Activated T-cell treated with anti-CD3 and anti-CD28 coated beads, Interleukin-2, amount 50 U/mL, for 24 hours (primary cell): ENCODE data around the gene ZNF888.
"Not testable (repeated sequence)": the region's sequence is repeated elsewhere in the genome, so short reads cannot be mapped to it uniquely, and the experiment has no call there.

Experiments used
- DNase-seq: peaks from one replicate; pipeline ENCODE4 v3.0.0-alpha.2; 2020
- H3K27ac Mint-ChIP-seq: 2 replicates; pipeline ENCODE4 v1.8.0; 2020; ENCODE audit warnings: mild to moderate bottlenecking, mixed read lengths
- H3K27me3 Mint-ChIP-seq: 2 replicates; pipeline ENCODE4 v1.8.0; 2020; ENCODE audit warnings: mixed read lengths
- H3K36me3 Mint-ChIP-seq: 2 replicates; pipeline ENCODE4 v1.8.0; 2020; ENCODE audit warnings: low read depth, mixed read lengths
- H3K4me1 Mint-ChIP-seq: 2 replicates; pipeline ENCODE4 v1.8.0; 2020; ENCODE audit warnings: low read depth, mixed read lengths
- H3K4me3 Mint-ChIP-seq: 2 replicates; pipeline ENCODE4 v1.8.0; 2020; ENCODE audit warnings: mild to moderate bottlenecking, moderate library complexity, mixed read lengths
- H3K9me3 Mint-ChIP-seq: 2 replicates; pipeline ENCODE4 v1.8.0; 2020; ENCODE audit warnings: mixed read lengths

The ZNF888 gene

GRCh38 chr19:52923778-52924593 lies 758 bp upstream of the ZNF888 start:
- Mint-ChIP-seq H3K36me3 (peaks cover 51% of the 10 kb centered on the region), H3K4me3 (peak overlapping the region; percentile 85), H3K27ac (no peak overlapping the region), H3K4me1 (peaks cover 24% of the 10 kb centered on the region), H3K27me3 (peaks cover 10% of the 10 kb centered on the region), H3K9me3 (peaks cover 18% of the 10 kb centered on the region)
- DNase-seq = no peak

DNA sequence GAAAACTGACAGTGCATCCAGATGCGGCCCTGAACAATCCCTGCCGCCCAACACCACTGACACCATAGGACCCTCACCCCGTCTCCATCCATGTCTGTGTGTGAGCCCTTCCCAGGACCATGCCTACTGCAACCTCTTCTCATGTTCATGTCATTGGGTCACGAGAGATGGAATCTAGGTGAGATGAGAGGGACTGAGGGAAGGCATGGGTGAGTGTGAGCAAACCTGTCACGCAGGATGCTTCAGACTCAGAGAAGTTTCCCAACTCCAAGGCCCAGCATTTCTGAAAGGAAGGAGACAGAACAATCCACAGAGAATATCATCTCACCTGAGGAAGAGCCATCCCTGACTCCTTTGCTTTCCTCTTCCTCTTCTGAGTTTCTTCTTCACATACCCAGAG lies 5.7 kb downstream of the ZNF888 start:
- Mint-ChIP-seq H3K4me1 (peaks cover 10% of the 10 kb centered on the region), H3K4me3 (no peak overlapping the region), H3K27ac (no peak overlapping the region), H3K9me3 (peaks cover 10% of the 10 kb centered on the region), H3K36me3 (peaks cover 65% of the 10 kb centered on the region), H3K27me3 (peaks cover 9% of the 10 kb centered on the region)
- DNase-seq = no peak

DNA sequence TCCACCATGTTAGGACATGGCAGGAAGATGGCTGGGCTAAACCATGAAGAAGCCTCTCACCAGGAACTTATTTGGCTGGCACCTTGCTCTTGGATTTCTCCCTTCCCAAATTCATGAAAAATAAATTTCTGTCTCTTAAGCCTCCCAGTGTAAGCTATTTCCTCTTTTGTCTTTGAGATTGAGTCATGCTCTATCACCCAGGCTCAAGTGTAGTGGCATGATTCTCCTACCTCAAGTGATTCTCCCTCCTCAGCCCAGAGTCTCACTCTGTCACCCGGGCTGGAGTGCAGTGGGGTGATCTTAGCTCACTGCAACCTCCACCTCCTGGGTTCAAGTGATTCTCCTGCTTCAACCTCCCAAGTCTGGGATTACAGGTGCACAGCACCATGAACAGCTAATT lies 12.6 kb downstream of the ZNF888 start:
- no peaks in the 10 kb centered on the region for H3K27me3 Mint-ChIP-seq
- no peaks in the 10 kb centered on the region for H3K4me1 Mint-ChIP-seq
- no peak overlapping the region for H3K27ac Mint-ChIP-seq
- H3K4me3 Mint-ChIP-seq = no peak overlapping the region
- H3K9me3 Mint-ChIP-seq = peaks cover 37% of the 10 kb centered on the region
- no peak for DNase-seq
- peaks cover 82% of the 10 kb centered on the region for H3K36me3 Mint-ChIP-seq

DNA sequence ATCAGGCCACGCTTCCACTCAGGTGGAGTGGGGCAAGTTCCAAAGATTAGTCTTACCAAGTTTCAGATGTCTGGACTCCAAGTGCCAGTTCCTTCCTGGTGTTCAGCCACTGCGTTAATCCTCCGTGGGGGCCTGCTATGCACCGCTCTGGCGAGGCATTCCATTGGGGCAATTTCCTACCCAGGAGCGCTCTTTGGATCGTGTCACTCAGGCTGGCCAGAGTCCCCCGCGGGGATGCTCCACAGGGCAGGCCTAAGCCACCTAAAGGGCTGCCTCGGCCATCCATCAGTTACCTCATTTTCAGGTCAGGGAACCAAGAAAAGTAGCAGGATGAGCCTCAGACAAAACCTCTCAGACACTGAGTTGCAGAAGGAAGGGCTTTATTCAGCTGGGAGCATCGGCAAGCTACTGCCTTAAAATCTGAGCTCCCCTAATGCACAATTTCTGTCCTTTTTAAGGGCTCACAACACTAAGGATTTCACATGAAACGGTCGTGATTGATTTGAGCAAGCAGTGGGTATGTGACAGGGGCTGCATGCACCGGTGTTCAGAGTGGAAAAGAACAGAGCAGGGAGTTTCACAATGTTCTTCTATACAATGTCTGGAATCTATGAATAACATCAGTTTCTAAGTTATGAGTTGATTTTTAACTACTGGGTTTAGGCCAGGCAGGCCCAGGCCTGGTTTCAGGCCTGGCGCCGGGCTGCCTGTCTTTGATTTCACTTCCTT lies 19.0 kb downstream of the ZNF888 start:
- not testable (repeated sequence) for H3K4me3 Mint-ChIP-seq, DNase-seq, H3K4me1 Mint-ChIP-seq, H3K27ac Mint-ChIP-seq, H3K27me3 Mint-ChIP-seq
- H3K9me3 Mint-ChIP-seq = peaks cover 38% of the 10 kb centered on the region
- H3K36me3 Mint-ChIP-seq = peaks cover 50% of the 10 kb centered on the region

GRCh38 chr19:52901842-52902241 lies 21.4 kb downstream of the ZNF888 start:
- Mint-ChIP-seq H3K4me1 (peaks cover 17% of the 10 kb centered on the region), H3K27me3 (no peaks in the 10 kb centered on the region), H3K9me3 (peaks cover 33% of the 10 kb centered on the region), H3K36me3 (peaks cover 48% of the 10 kb centered on the region), H3K4me3 (no peak overlapping the region), H3K27ac (no peak overlapping the region)
- DNase-seq = no peak

GRCh38 chr19:52898596-52898995 lies 24.6 kb downstream of the ZNF888 start:
- Mint-ChIP-seq H3K27ac (peak overlapping the region; percentile 3), H3K36me3 (peaks cover 47% of the 10 kb centered on the region), H3K4me3 (peak overlapping the region; percentile 16), H3K9me3 (peaks cover 13% of the 10 kb centered on the region), H3K4me1 (peaks cover 21% of the 10 kb centered on the region)
- not testable (repeated sequence) for H3K27me3 Mint-ChIP-seq, DNase-seq

DNA sequence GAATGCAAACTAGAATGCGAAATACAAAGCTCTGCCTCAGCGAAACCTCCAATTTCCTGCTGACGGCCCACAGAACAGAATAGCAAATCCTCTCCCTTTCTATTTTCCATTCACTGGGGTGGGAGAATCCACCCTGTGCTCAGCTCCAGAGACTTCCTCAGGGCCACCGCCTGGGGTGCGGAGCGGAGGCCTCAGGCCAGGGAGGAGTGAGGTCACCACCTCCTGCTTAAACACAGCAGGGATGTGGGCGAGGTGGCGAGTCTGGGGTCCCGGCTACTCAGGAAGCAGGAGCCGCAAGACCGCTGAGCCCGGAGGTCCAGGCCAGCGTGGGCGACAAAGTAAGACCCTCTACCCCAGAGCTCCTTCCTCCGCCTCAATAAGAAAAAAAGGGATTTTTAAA lies 25.1 kb downstream of the ZNF888 start:
- DNase-seq = no peak
- Mint-ChIP-seq H3K4me3 (peak overlapping the region; percentile 87), H3K4me1 (peaks cover 19% of the 10 kb centered on the region), H3K36me3 (peaks cover 47% of the 10 kb centered on the region), H3K27me3 (no peaks in the 10 kb centered on the region), H3K9me3 (peaks cover 12% of the 10 kb centered on the region), H3K27ac (no peak overlapping the region)

- H3K9me3 Mint-ChIP-seq = peaks cover 16% of the 10 kb centered on the region
- peaks cover 55% of the 10 kb centered on the region for H3K36me3 Mint-ChIP-seq
- H3K4me3 Mint-ChIP-seq = peak within 1 kb of the TSS; percentile 87
- no peaks in the 10 kb centered on the region for H3K27me3 Mint-ChIP-seq
- DNase-seq = peak; percentile 93
- peak within 1 kb of the TSS; percentile 92 for H3K27ac Mint-ChIP-seq
- peaks cover 19% of the 10 kb centered on the region for H3K4me1 Mint-ChIP-seq
Observed at GRCh38 chr19:52897138-52897935, 25.9 kb downstream of the ZNF888 start, which contains the start of gene ZNF320. Gene ZNF320, minus strand, starts transcription at chr19:52897635. Its CDS starts 7,380 bp downstream, at chr19:52890255.

GRCh38 chr19:52896431-52897137 lies 26.6 kb downstream of the ZNF888 start:
- Mint-ChIP-seq H3K9me3 (peaks cover 12% of the 10 kb centered on the region), H3K27me3 (no peaks in the 10 kb centered on the region), H3K36me3 (peaks cover 62% of the 10 kb centered on the region), H3K27ac (peak overlapping the region; percentile 92), H3K4me1 (peaks cover 19% of the 10 kb centered on the region), H3K4me3 (peak overlapping the region; percentile 87)
- DNase-seq = no peak

- Mint-ChIP-seq H3K4me1 (peaks cover 2% of the 10 kb centered on the region), H3K9me3 (peaks cover 30% of the 10 kb centered on the region), H3K4me3 (no peak overlapping the region), H3K36me3 (peaks cover 90% of the 10 kb centered on the region), H3K27ac (no peak overlapping the region), H3K27me3 (no peaks in the 10 kb centered on the region)
- DNase-seq = no peak
Observed at GRCh38 chr19:52891336-52891735, 31.9 kb downstream of the ZNF888 start.

GRCh38 chr19:52889931-52890330 lies 33.3 kb downstream of the ZNF888 start:
- H3K4me3 Mint-ChIP-seq = no peak overlapping the region
- peaks cover 32% of the 10 kb centered on the region for H3K9me3 Mint-ChIP-seq
- no peak for DNase-seq
- no peak overlapping the region for H3K27ac Mint-ChIP-seq
- peaks cover 91% of the 10 kb centered on the region for H3K36me3 Mint-ChIP-seq
- H3K4me1 Mint-ChIP-seq = peaks cover 2% of the 10 kb centered on the region
- H3K27me3 Mint-ChIP-seq = no peaks in the 10 kb centered on the region

- Mint-ChIP-seq H3K4me3 (no peak overlapping the region), H3K36me3 (peaks cover 91% of the 10 kb centered on the region), H3K4me1 (peaks cover 2% of the 10 kb centered on the region), H3K27ac (no peak overlapping the region), H3K9me3 (peaks cover 37% of the 10 kb centered on the region), H3K27me3 (no peaks in the 10 kb centered on the region)
- no peak for DNase-seq
Observed at GRCh38 chr19:52889076-52889475, 34.2 kb downstream of the ZNF888 start.

GRCh38 chr19:52880895-52881389 lies 42.3 kb downstream of the ZNF888 start:
- H3K4me3 Mint-ChIP-seq = no peak overlapping the region
- H3K4me1 Mint-ChIP-seq = no peaks in the 10 kb centered on the region
- no peaks in the 10 kb centered on the region for H3K27me3 Mint-ChIP-seq
- H3K36me3 Mint-ChIP-seq = peaks cover 87% of the 10 kb centered on the region
- no peak for DNase-seq
- peaks cover 61% of the 10 kb centered on the region for H3K9me3 Mint-ChIP-seq
- no peak overlapping the region for H3K27ac Mint-ChIP-seq

GRCh38 chr19:52872996-52873395 lies 50.2 kb downstream of the ZNF888 start:
- Mint-ChIP-seq H3K36me3 (peaks cover 59% of the 10 kb centered on the region), H3K9me3 (peaks cover 62% of the 10 kb centered on the region)
- DNase-seq = not testable (repeated sequence)

More at GRCh38 chr19:52872996-52873395, 50.2 kb downstream of the ZNF888 start:
- H3K27me3 Mint-ChIP-seq, H3K4me3 Mint-ChIP-seq, H3K4me1 Mint-ChIP-seq, H3K27ac Mint-ChIP-seq: not testable (repeated sequence)
